SU-DHL-6 (cell line): ENCODE data around the gene ME1.

ENCODE experiments used
- EZH2phosphoT487 ChIP-seq: fragments of 200-600 bp; sonication (generic), shearing (Covaris generic); conservative IDR thresholded peaks from 2 replicates; pipeline ENCODE4 v1.6.1; 2018; ENCODE audit warnings: mild to moderate bottlenecking, antibody characterized with exemption, low read length, moderate library complexity, mixed read lengths
- TF ChIP-seq, protein P1 (sequence below): fragments of 200-600 bp; sonication (generic); IDR thresholded peaks from one replicate; pipeline ENCODE4 v1.5.1; 2017; ENCODE audit warnings: antibody characterized with exemption, mild to moderate bottlenecking, low read length, moderate library complexity; ENCODE audit not compliant: insufficient read depth, poor library complexity, severe bottlenecking

DNA sequence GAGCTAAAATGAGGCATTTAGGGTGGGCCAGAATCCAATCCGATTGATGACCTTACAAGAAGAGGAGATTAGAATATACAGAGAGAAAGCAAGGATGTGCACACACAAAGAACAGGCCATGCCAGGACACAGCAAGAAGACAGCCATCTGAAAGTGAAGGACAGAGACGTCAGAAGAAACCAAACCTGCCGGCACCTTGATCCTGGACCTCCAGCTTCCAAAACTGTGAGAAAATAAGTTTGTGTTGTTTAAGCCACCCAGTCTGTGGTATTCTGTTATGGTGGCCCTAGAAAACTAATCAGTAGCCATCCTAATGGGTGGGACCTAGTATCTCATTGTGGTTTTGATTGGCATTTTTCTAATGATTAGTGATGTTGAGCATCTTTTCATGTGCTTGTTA is 39.7 kb upstream of the ME1 start:
- TF ChIP-seq, protein P1, sequence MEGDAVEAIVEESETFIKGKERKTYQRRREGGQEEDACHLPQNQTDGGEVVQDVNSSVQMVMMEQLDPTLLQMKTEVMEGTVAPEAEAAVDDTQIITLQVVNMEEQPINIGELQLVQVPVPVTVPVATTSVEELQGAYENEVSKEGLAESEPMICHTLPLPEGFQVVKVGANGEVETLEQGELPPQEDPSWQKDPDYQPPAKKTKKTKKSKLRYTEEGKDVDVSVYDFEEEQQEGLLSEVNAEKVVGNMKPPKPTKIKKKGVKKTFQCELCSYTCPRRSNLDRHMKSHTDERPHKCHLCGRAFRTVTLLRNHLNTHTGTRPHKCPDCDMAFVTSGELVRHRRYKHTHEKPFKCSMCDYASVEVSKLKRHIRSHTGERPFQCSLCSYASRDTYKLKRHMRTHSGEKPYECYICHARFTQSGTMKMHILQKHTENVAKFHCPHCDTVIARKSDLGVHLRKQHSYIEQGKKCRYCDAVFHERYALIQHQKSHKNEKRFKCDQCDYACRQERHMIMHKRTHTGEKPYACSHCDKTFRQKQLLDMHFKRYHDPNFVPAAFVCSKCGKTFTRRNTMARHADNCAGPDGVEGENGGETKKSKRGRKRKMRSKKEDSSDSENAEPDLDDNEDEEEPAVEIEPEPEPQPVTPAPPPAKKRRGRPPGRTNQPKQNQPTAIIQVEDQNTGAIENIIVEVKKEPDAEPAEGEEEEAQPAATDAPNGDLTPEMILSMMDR, result no peak
- TF ChIP-seq EZH2phosphoT487, result no peak
